Activated CD8-positive, alpha-beta memory T cell treated with anti-CD3 and anti-CD28 coated beads for 4 hours (primary cell): ENCODE measurements around the gene OXTR.
"Not testable (repeated sequence)": the region's sequence is repeated elsewhere in the genome, so short reads cannot be mapped to it uniquely, and the experiment has no call there.

Source experiments
- DNase-seq, 2 donors: peaks; one replicate each; pipeline ENCODE4 v3.0.0-alpha.2; 2020; ENCODE audit warnings: low read depth in 2 of 2

Gene OXTR

DNA sequence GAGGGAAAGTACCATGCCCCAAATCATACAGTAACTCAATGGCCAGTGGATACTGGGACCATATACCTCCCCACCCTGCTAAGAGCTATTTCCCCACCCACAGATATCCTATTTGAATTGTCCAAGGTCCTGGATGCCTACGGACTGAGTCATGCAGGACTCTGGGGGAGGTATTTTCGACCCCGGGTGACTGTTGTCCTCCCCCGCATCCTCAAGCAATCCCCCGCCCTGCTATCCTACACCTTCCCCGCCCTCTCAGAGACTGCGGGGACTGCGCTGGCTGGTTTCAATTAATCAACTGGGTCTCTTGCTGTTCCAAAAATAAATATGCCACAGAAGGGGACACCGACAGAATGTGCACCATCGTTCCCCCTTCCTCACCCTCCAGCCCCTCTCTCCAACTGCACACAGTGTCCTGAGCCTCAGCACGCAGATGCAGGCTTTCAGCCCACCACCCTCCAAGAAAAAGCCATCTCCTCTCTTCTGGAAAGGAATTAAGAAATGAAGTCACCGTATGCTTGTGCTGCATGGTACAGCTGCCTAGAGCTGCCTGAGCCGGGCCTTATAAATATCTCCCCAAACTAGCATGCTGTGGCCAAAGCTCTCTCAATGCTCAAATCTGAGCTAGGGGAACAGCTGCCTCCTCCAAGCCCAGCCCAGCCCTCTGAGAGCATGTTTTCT lies 27.7 kb downstream of the OXTR start:
- no peak for DNase-seq

DNA sequence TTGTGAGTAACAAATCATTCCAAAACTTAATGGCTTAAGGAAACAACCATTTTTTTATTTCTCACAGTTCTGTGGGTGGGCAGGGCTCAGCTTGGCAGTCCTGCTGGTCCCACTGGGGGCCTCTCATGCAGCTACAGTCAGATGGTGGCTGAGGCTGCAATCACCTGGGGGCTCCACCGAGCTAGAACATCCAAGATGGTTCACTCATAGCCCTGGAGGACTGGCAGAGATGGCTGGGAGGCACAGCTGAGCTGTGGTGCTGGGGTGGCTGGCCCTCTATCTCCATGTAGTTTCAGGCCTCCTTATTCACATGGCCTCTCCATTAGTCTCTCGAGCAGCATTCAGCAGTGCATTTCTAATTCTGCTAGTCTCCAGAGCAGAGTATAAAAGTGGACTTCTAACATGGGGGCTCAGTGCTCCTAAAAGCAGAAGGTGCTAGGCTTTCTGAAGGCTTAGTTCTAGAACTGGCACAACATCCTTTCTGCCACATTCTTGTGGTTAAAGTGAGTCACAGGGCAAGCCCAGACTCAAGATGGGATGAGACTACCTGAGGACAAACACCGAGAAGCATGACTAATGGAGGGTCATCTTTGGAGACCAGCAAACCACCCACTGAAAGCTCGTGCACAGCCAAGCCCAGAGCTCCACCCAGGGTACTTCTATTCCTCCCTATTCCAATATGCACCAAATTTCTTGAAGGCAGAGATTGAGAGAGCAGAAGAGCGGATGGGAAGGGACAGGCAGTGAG lies 29.5 kb downstream of the OXTR start:
- no peak for DNase-seq

DNA sequence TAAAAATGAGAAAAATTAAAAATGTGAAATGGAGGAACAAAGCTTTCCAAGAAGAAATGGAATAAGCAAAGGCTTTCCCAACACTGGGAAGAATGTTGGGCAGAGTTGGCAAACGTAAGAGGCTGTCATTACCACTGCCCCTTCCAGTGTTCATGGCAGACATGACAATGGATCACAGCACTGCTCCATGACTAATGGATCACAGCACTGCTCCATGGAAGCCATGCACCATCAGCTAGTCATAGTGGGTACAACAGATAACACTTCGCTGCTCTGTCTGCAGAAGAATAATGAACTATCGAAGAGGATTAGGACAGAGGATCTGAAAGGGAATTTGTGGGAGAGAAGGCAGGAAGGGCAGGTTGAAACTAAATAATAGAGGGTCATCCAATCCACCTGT lies 30.8 kb downstream of the OXTR start:
- no peak for DNase-seq

DNA sequence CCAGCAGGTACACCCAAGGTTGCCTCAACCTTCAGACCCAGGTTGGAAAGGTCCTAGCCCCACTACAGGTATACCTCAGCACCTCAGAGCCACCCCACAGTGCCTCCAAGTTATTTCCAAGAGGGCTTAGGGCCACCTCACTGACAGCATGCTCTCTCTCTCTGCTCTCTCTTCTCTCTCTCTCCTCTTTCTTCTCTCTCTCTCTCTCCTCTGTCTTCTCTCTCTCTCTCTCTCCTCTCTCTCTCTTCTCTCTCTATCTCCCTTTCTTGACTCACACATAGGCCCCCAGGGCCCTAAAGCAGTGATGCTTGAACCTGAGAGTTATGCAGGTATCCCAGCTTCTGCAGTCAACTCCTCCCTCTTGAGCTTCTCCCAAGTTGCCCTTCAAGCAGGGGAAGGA lies 31.6 kb downstream of the OXTR start:
- no peak for DNase-seq

DNA sequence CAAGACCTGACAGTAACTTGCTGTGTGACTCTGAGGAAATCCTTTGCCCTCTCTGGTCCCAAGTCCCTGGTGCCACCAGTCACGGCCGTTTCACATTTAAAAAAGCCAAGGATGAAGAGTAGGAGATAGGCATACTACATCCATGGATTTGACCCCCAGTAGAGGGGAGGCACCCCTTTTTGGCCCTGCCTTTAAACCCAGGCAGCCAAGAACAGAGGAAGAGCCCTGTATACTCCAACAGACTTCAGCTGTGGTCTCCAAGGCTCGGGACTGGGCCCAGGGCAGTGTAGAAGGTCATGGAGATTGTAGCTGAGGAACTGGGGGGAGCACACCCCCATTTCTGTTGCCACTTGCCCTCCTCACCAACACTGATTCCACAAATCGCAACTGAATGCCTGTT lies 32.1 kb downstream of the OXTR start:
- no peak for DNase-seq

DNA sequence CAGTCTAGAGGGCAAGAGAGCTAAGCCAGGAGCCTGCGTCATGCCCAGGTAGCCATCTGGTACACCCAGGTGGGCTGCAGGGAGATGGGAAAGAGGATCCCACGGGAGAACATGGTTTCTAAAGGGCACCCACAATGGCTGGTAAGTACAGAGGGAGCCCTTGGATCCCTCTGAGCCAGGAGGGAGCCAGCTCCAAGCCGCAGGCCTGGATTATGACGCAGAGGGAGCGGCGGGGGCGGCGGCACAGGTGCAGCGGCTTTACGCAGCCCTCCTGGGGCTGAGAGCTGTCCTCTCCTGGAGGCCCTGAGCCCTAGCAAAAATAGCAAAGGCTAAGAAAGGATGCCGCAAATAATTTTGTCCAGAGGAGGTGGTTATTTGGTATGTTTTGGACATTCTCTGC lies 33.0 kb downstream of the OXTR start:
- DNase-seq = no peak

DNA sequence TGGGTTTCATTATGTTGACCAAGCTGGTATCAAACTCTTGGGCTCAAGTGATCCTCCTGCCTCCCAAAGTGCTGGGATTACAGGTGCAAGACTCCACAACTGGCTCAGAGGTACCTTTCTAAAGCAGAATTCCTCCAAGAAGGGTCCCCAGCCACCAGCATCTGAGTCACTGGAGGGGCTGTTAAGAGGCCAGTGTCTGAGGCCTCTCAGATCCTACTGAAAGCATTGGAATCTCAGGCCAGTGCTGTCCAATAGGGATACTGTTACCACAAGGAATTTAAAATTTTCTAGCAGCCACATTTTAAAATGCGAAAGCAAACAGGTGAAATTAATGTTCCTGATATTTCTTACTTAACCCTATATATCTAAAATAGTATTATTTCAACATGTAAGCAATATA lies 34.5 kb downstream of the OXTR start:
- no peak for DNase-seq

DNA sequence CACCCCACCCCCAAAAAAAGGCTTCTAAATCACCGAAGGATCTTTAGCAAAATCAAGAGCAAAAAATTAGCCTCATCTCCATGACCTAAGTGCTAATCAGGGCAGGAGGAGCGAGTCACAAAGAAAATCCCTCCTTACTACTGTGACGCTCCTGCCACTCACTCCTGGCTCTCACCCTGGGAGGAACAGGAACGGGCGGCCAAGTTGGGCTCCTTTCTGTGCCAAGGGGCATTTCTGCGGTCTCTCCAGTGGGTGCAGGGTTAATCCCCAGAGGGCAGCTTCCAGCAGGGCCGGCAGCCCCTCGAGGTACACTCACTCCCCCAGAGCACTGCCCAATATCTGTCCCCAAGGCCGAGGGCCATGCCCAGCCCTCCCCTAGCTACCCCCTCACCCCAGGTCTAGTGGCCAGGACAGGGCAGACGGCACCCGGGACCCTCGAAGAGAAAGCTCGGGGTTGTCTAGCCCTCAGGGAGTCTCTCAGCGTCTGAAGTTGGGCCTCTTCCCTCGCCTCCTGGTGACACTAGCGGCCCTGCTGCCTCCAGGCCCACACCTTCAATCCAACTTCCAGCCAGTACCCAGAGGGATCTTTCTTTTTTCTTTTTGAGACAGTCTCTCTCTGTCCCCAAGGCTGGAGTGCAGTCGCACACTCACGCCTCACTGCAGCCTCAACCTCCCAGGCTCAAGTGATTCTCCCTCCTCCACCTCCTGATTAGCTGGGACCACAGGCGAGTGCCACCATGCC lies 35.1 kb downstream of the OXTR start:
- DNase-seq = no peak

DNA sequence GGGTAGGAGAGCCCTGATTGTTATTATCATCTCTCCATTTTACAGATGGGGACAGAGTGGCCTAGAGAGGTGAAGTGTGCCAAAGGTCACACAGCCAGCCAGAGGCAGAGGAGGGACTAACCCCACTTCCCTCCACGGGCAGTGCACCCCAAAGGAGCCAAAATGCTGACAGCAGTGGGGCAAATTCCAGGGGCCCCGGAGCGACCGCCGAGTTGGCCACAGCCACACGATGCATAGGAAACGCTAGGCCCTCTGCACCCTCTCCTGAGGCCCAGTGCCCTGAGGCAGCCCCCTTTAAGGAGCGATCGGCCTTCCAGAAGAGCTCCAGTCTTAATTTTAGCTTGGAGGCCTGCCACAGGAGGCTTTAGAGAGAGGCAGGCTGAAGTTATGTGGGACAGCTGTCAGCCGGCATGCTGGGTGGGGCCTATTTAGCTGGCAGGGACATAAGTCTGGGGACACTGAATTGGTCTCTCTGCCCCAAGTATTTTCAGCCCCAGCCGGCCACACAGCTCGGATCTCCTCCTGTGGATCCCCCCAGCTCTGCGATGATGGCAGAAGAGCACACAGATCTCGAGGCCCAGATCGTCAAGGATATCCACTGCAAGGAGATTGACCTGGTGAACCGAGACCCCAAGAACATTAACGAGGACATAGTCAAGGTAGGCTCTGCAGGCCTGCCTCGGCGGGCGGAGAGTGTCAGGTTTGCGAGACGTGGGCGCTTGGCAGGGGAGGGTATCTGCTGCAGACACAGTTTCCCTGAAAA lies 35.9 kb downstream of the OXTR start, which contains the start of gene CAV3:
Gene CAV3 (plus strand): TSS at position 471 of the 763 bp plus-strand sequence. CDS start 75 bp downstream, at position 546.
- DNase-seq = no peak

DNA sequence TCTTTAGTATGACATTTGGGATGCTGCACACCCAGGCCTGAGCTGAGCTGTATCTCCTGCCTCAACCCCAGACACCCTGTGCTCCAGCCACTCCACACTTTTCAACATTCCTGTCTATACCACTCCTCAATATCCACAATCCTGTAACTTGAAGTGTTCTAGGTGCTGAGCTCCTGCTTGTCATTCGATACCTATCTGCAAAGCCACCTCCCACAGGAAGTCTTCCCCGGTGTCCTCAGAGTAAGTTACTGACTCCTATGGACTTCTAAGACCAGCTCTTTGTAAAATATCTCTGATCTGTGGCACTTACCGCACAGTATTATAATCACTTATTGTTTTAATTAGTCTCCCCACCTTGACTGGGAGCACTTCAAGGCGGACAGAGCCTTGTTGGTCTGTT lies 37.0 kb downstream of the OXTR start:
- DNase-seq = no peak

DNA sequence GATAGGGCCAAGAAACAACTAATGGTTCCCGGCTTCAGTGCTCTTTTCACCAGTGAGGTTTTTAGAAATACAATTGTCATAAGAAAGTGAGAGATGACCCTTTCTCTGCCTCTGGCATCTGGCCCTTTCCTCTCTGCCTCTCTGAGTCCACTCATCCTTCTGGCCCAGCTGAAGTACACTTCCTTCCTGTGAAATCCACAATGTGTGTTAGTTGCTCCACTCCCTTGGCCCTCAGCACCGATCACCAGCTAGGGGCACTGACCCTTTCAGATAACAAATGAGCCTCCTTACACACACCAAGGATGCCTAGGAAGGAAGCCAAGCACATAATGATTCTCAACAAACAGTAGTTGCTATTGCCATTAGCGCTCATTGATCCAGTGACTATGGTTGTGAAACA lies 38.8 kb downstream of the OXTR start:
- no peak for DNase-seq

DNA sequence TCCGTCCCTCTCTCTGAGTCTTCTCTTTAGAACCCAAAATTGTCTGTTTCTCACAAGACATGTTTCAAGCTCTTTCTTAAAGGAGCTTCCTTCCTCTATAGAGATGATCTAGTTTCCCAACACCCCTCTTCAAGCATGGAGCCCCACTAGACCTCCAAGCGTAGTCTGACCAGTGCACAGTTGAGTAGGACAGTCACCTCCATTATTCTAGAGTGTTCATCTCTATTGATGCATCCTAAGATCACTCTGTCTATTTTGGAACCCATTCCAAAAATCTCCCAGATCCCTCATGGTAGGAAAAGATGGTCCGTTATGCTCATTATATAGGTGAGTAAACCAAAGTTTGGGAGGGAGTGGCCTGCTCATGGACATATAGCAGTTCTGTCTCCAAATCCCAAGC lies 39.9 kb downstream of the OXTR start:
- no peak for DNase-seq

DNA sequence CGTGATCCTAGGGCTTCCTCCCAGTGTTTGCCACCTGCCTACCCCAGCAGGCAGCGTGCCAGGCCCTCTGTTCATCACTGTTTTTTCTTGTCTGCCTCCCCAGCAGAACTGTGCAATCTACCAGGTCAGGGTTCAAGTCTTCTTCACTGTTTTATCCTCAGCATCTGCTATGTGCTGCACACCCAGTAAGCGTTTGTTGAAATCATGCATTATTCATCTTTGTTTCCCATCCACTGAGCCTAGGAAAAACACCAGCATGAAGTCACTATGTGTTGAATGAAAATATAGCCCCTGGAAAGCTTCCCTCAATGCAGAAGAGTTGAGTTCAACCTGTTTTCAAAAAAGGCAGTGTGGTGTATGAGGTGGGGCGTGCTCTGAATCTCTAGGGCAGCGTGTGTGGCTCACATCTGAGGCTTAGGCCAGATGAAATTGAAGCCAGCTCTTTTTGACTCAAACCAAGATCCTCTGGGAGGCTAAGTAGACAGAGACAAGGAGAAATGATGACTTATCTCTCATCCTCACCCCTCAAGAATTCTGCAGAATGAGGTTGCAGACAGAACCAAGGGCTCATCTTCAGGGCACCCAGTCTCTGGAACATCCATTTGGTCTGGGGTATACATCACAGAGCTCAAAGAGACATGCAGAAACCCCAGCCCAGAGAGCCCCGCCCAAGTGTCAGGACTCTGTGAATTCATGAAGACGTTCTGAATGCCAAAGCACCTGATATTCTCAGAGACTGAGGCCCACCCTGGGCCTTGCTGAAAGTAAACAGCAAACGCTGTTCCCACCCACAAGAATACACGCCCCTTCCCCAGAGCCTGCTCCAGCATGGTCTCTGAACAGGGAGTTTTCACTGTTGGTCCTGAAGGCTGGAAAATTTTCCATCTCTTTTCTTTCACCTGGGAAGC lies 41.6 kb downstream of the OXTR start:
- DNase-seq = no peak

DNA sequence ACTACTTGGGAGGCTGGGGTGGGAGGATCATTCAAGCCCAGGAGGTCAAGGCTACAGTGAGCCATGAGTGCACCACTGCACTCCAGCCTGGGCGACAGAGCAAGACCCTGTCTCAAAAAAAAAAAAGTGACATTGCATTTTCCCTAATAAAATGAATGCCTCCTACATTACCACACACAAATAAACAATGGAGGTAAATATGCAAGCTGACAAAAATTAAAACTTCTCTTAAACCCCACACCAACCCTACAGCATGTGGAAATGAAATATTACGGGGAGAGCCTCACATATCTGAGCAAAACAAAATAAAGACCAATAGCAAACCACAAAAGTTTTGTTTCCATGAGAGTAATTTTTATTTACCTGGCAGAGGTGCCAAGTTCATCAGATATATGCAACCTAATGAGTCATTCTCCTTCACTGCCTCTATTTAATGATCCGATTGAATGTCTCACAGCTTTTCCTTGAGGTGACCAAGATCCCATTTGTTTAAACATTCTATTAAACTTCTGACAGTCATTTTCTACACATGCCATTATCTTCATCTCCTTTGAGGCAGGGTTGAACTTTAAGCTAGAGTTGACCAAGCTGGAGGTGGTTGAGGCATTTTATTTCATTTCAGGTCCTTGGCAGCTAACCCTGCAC lies 45.2 kb downstream of the OXTR start:
- DNase-seq = no peak

DNA sequence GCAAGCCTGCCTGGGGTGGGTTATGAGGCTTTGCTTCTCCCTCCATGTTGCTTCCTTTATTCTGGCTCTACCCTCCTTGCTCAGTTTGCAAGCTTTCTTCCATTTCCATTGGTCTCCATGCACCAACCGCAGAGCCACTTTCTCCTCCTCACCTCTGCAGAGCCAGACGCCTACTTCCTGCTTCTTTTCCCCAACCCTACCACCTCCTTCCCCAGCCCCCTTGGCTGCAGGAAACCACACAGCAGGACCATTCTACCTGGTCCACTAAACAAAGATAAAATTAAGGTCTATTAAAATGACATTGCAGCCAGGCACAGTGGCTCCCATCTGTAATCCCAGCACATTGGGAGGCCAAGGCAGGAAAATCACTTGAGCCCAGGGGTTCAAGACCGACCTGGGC lies 45.8 kb downstream of the OXTR start:
- no peak for DNase-seq

DNA sequence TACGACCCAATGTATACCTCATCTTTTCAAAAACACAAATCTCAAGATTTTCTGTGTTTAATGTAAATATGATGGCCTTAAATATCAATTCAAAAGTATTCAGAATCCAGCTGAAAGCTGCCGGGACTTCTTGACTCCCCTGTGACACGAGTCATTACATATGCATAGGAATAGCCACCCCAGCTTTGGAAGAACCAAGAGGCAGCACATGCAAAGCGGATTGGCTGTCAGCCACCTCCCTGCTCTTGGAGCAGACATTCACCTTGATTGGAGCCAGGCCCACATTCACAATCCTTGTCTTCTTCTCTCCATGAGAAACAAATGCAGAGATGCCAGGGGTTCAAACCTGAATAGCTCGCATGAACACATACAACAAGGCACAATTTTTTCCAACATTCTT lies 46.6 kb downstream of the OXTR start:
- no peak for DNase-seq

DNA sequence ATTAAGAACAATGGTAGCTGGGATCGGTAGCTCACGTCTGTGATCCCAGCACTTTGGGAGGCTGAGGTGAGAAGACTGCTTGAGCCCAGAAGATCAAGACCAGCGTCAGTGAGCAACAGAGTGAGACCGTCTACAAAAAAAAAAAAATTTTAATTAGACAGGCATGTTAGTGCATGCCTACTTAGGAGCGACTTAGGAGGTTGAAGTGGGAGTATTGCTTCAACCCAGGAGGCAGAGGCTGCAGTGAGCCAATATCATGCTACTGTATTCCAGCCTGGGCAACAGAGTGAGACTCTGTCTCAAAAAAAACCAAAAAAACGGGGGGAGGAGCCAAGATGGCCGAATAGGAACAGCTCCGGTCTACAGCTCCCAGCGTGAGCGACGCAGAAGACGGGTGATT lies 53.7 kb downstream of the OXTR start:
- DNase-seq = not testable (repeated sequence)

DNA sequence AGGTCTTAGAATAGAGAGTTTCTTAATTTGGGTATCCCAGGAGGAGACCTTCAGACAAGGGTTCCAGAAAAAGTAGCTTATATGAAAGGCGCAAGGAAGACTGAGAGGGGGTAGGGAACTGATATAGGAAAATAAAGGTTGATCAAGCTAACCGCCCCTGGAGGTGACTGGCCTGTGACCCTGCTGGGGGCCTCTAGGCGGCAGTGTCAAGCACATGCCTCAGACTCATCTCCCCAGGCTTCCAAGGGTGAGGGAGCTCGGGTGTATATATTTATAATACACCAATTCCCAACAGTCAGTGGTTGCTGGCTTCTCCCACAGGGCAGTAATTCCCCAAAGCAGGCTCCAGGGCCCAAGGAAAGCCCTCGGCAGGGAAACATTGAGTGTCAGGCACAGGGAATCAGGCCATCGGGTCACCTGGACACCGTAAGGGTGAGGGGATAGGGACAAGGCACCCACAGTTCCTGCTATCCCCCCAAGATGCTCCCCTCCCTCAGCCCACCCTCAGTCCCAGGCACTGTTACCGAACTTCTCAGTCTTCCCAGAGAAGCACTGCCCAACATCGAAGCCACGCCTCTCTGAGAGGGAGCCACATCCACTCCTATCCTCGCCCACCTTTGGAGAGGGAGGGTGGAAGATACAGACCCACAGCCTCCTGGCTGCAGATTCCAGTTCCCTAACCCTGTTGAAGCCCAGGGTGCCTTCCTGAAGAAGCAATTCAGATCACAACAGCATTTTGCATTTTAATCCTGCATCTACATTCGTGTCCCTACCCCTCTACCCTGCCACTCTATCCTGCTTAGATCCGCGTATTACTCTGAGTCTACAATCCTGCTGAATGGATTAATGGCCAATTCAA lies 55.3 kb downstream of the OXTR start:
- no peak for DNase-seq

DNA sequence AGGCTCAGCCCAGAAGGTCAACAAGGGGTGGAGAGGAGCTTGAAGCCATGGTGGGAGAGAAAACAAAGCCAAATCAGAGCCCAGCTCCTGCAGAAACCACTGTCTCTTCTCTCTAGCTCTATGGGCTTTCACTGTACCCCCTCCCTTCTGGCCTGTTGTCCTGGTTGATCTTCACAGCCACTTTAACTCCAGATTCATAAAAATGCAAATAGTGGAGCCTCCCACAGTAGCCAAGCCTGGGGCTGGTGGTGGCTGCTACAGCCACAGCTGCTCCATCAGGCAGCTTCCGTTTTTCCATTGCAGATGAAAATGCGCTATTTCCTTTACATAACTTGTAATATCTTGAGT lies 56.5 kb downstream of the OXTR start:
- no peak for DNase-seq
